HEK293 (cell line): Measurements from ENCODE around the gene STARD10.

Source experiments
- CTCF ChIA-PET: fragments of 350-600 bp; formaldehyde crosslinking; extraction: SDS; loops from one replicate; lab custom pipeline; 2021; ENCODE audit warnings: antibody characterized with exemption; lab: Yijun Ruan, JAX
- POLR2A ChIA-PET: fragments of 300-600 bp; formaldehyde crosslinking; extraction: SDS; loops from one replicate; lab custom pipeline; 2020; ENCODE audit warnings: antibody characterized with exemption, inconsistent platforms; lab: Yijun Ruan, JAX
- H3K27ac ChIP-seq: fragments of 200-500 bp; sonication (Bioruptor generic); 2 replicates; pipeline ENCODE4 v1.5.1; 2014; ENCODE audit warnings: low read depth, low read length, control low read depth, inconsistent platforms; ENCODE audit errors: extremely low read depth
- H3K36me3 ChIP-seq, 2 experiments: fragments of 200-500 bp in 1 of 2; sonication (Bioruptor generic) in 1 of 2; 1 replicate in 1 of 2; 2 replicates in 1 of 2; pipeline ENCODE4 v1.5.1; 2014 to 2017; ENCODE audit warnings: inconsistent platforms in 2 of 2, low read length in 2 of 2; ENCODE audit not compliant: control insufficient read depth in 2 of 2, insufficient read depth in 1 of 2
- H3K4me1 ChIP-seq: fragments of 200-500 bp; sonication (Bioruptor generic); 2 replicates; pipeline ENCODE4 v1.5.1; 2014; ENCODE audit warnings: mild to moderate bottlenecking, low read length, inconsistent platforms; ENCODE audit not compliant: control insufficient read depth, insufficient read depth
- H3K4me3 ChIP-seq: 2 replicates; pipeline ENCODE4 v1.5.1; 2011; ENCODE audit warnings: low read depth, mild to moderate bottlenecking, control low read depth, low read length, moderate library complexity
- H3K9me3 ChIP-seq: fragments of 200-500 bp; sonication (Bioruptor generic); 2 replicates; pipeline ENCODE4 v1.5.1; 2014; ENCODE audit warnings: low read depth, low read length, inconsistent platforms; ENCODE audit not compliant: control insufficient read depth, insufficient read depth
- GFI1B ChIP-seq: fragments of 450-650 bp; formaldehyde crosslinking; IDR thresholded peaks from 2 replicates; pipeline ENCODE4 v1.5.1; 2016; ENCODE audit warnings: missing biosample characterization, missing genetic modification characterization
- GLIS2 ChIP-seq: fragments of 450-650 bp; formaldehyde crosslinking; IDR thresholded peaks from 2 replicates; pipeline ENCODE4 v1.5.1; 2016; ENCODE audit warnings: missing biosample characterization, missing genetic modification characterization
- HIC1 ChIP-seq: fragments of 450-650 bp; formaldehyde crosslinking; IDR thresholded peaks from 2 replicates; pipeline ENCODE4 v1.5.1; 2016; ENCODE audit warnings: missing biosample characterization, missing genetic modification characterization
- INSM2 ChIP-seq: fragments of 450-650 bp; formaldehyde crosslinking; IDR thresholded peaks from 2 replicates; pipeline ENCODE4 v1.5.1; 2016; ENCODE audit warnings: missing biosample characterization, missing genetic modification characterization
- KLF17 ChIP-seq: fragments of 450-650 bp; formaldehyde crosslinking; IDR thresholded peaks from 2 replicates; pipeline ENCODE4 v1.5.1; 2016; ENCODE audit warnings: missing biosample characterization, missing genetic modification characterization
- KLF7 ChIP-seq: fragments of 450-650 bp; formaldehyde crosslinking; IDR thresholded peaks from 2 replicates; pipeline ENCODE4 v1.5.1; 2016; ENCODE audit warnings: missing biosample characterization, missing genetic modification characterization, borderline replicate concordance
- RBAK ChIP-seq: fragments of 450-650 bp; formaldehyde crosslinking; IDR thresholded peaks from 2 replicates; pipeline ENCODE4 v1.5.1; 2016; ENCODE audit warnings: missing biosample characterization, missing genetic modification characterization
- SALL2 ChIP-seq: fragments of 450-650 bp; formaldehyde crosslinking; IDR thresholded peaks from 2 replicates; pipeline ENCODE4 v1.5.0; 2017; ENCODE audit warnings: missing biosample characterization, mild to moderate bottlenecking, missing genetic modification characterization, borderline replicate concordance
- SP2 ChIP-seq: fragments of 450-650 bp; formaldehyde crosslinking; IDR thresholded peaks from 2 replicates; pipeline ENCODE4 v1.5.1; 2016; ENCODE audit warnings: missing biosample characterization, missing genetic modification characterization
- SP3 ChIP-seq: fragments of 450-650 bp; formaldehyde crosslinking; IDR thresholded peaks from 2 replicates; pipeline ENCODE4 v1.5.1; 2016; ENCODE audit warnings: missing biosample characterization, missing genetic modification characterization
- ZBTB11 ChIP-seq: fragments of 450-650 bp; formaldehyde crosslinking; conservative IDR thresholded peaks from 2 replicates; pipeline ENCODE4 v1.5.1; 2016; ENCODE audit warnings: low read depth, missing biosample characterization, missing genetic modification characterization
- ZFHX2 ChIP-seq: fragments of 450-650 bp; formaldehyde crosslinking; conservative IDR thresholded peaks from 2 replicates; pipeline ENCODE4 v1.5.1; 2016; ENCODE audit warnings: missing biosample characterization, missing genetic modification characterization
- ZFP69B ChIP-seq: fragments of 450-650 bp; formaldehyde crosslinking; IDR thresholded peaks from 2 replicates; pipeline ENCODE4 v1.5.1; 2016; ENCODE audit warnings: missing biosample characterization, missing genetic modification characterization
- ZIC2 ChIP-seq: fragments of 450-650 bp; formaldehyde crosslinking; IDR thresholded peaks from 2 replicates; pipeline ENCODE4 v1.5.1; 2016; ENCODE audit warnings: missing biosample characterization, missing genetic modification characterization
- ZNF391 ChIP-seq: fragments of 450-650 bp; formaldehyde crosslinking; IDR thresholded peaks from 2 replicates; pipeline ENCODE4 v1.5.1; 2016; ENCODE audit warnings: low read depth, missing biosample characterization, missing genetic modification characterization, borderline replicate concordance
- ZNF416 ChIP-seq: fragments of 450-650 bp; formaldehyde crosslinking; IDR thresholded peaks from 2 replicates; pipeline ENCODE4 v1.5.1; 2016; ENCODE audit warnings: missing biosample characterization, missing genetic modification characterization
- ZNF423 ChIP-seq: fragments of 450-650 bp; formaldehyde crosslinking; IDR thresholded peaks from 2 replicates; pipeline ENCODE4 v1.5.1; 2016; ENCODE audit warnings: missing biosample characterization, missing genetic modification characterization
- ZNF48 ChIP-seq: fragments of 450-650 bp; formaldehyde crosslinking; IDR thresholded peaks from 2 replicates; pipeline ENCODE4 v1.5.1; 2016; ENCODE audit warnings: missing biosample characterization, missing genetic modification characterization
- ZNF510 ChIP-seq: fragments of 450-650 bp; formaldehyde crosslinking; IDR thresholded peaks from 2 replicates; pipeline ENCODE4 v1.5.1; 2018; ENCODE audit warnings: mild to moderate bottlenecking, missing genetic modification characterization, missing biosample characterization; ENCODE audit not compliant: insufficient replicate concordance
- ZNF514 ChIP-seq: fragments of 450-650 bp; formaldehyde crosslinking; IDR thresholded peaks from 2 replicates; pipeline ENCODE4 v1.5.1; 2016; ENCODE audit warnings: missing biosample characterization, missing genetic modification characterization
- ZNF544 ChIP-seq: fragments of 450-650 bp; formaldehyde crosslinking; IDR thresholded peaks from 2 replicates; pipeline ENCODE4 v1.5.0; 2017; ENCODE audit warnings: missing biosample characterization, missing genetic modification characterization
- ZNF792 ChIP-seq: fragments of 450-650 bp; formaldehyde crosslinking; IDR thresholded peaks from 2 replicates; pipeline ENCODE4 v1.5.1; 2016; ENCODE audit warnings: missing biosample characterization, missing genetic modification characterization
- ZXDB ChIP-seq: fragments of 450-650 bp; formaldehyde crosslinking; IDR thresholded peaks from 2 replicates; pipeline ENCODE4 v1.5.1; 2016; ENCODE audit warnings: missing biosample characterization, missing genetic modification characterization

Gene STARD10

GRCh38 chr11:72741429-72741833 lies 52.4 kb downstream of the STARD10 start:
- no peak overlapping the region for H3K4me3 ChIP-seq
- H3K36me3 ChIP-seq: no peaks in the 10 kb centered on the region
- no peak overlapping the region for H3K27ac ChIP-seq
- H3K4me1 ChIP-seq: no peaks in the 10 kb centered on the region
- no peaks in the 10 kb centered on the region for H3K9me3 ChIP-seq
- no peak for TF ChIP-seq ZNF544
- no peak for TF ChIP-seq ZNF423
- TF ChIP-seq INSM2 (tag by site-specific recombination): no peak
- no peak for TF ChIP-seq ZXDB (tag by site-specific recombination)
- no peak for TF ChIP-seq ZNF48
- TF ChIP-seq ZFP69B (tag by site-specific recombination): no peak
- 0 out of 2 replicates have a peak, but pooled peaks have one; percentile 9 for TF ChIP-seq GLIS2 (tag by site-specific recombination)
- TF ChIP-seq SALL2 (tag by site-specific recombination): no peak
- no peak for TF ChIP-seq ZNF514 (tag by site-specific recombination)
- TF ChIP-seq ZNF416: no peak
- no peak for TF ChIP-seq ZBTB11 (tag by site-specific recombination)
- TF ChIP-seq HIC1 (tag by site-specific recombination): no peak
- no peak for TF ChIP-seq KLF7 (tag by site-specific recombination)
- TF ChIP-seq ZNF510 (tag by site-specific recombination): no peak
- TF ChIP-seq ZFHX2 (tag by site-specific recombination): 0 out of 2 replicates have a peak, but pooled peaks have one; percentile 30
- TF ChIP-seq SP2 (tag by site-specific recombination): no peak
- no peak for TF ChIP-seq ZNF792 (tag by site-specific recombination)
- no peak for TF ChIP-seq ZNF391
- TF ChIP-seq KLF17 (tag by site-specific recombination): no peak
- peak; percentile 62 for TF ChIP-seq ZIC2 (tag by site-specific recombination)
- TF ChIP-seq SP3: no peak
- TF ChIP-seq RBAK (tag by site-specific recombination): no peak
- no peak for TF ChIP-seq GFI1B (tag by site-specific recombination)
- POLR2A ChIA-PET: no interaction called here
- CTCF ChIA-PET: no interaction called here
